ENCODE data around the gene COG6. TPM values are rescaled to one million over a fixed set of nuclear protein-coding genes. Genes with fewer than 3 reads are reported as not detected.

COG6 gene
- total and polyA plus RNA-seq, 11 donors: 6.3 to 52.7 (median 26.8) TPM

DNA sequence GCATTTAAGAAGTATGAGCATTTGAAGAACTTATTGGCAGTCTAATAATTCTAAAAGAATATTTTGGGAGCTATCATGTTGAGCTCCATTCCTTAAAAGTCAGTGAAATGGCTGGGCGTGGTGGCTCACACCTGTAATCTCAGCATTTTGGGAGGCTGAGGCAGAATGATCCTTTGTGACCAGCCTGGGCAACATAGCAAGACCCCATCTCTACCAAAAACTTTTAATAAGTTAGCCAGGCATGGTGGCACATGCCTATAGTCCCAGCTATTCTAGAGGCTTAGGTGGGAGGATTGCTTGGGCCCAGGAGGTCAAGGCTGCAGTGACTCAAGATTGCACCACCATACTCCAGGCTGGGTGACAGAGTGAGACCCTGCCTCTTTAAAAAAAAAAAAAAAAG lies 8.0 kb downstream of the COG6 start:
- peaks cover 0 to 72% (median 58%) of the 10 kb centered on the region in 9 donors for H3K36me3 ChIP-seq
- no peaks in the 10 kb centered on the region for H3K9me3 ChIP-seq
- intact Hi-C loops (cut with DNase I): no loop called here
- ATAC-seq (no peak), DNase-seq (no peak)
- no peak overlapping the region for H3K4me3 ChIP-seq
- H3K4me1 ChIP-seq: peaks cover 0 to 5% (median 0%) of the 10 kb centered on the region in 12 donors
- H3K27ac ChIP-seq: no peak overlapping the region
- H3K27me3 ChIP-seq: no peaks in the 10 kb centered on the region
- WGBS, 4 donors: 89 to 98% (median 94%) methylated on average over 1 of the region's 1 CpG
- TF ChIP-seq, protein P1, sequence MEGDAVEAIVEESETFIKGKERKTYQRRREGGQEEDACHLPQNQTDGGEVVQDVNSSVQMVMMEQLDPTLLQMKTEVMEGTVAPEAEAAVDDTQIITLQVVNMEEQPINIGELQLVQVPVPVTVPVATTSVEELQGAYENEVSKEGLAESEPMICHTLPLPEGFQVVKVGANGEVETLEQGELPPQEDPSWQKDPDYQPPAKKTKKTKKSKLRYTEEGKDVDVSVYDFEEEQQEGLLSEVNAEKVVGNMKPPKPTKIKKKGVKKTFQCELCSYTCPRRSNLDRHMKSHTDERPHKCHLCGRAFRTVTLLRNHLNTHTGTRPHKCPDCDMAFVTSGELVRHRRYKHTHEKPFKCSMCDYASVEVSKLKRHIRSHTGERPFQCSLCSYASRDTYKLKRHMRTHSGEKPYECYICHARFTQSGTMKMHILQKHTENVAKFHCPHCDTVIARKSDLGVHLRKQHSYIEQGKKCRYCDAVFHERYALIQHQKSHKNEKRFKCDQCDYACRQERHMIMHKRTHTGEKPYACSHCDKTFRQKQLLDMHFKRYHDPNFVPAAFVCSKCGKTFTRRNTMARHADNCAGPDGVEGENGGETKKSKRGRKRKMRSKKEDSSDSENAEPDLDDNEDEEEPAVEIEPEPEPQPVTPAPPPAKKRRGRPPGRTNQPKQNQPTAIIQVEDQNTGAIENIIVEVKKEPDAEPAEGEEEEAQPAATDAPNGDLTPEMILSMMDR (IDR thresholded peaks at IDR 0.05): no peak
- no peak for TF ChIP-seq POLR2A (IDR thresholded peaks at IDR 0.05)

DNA sequence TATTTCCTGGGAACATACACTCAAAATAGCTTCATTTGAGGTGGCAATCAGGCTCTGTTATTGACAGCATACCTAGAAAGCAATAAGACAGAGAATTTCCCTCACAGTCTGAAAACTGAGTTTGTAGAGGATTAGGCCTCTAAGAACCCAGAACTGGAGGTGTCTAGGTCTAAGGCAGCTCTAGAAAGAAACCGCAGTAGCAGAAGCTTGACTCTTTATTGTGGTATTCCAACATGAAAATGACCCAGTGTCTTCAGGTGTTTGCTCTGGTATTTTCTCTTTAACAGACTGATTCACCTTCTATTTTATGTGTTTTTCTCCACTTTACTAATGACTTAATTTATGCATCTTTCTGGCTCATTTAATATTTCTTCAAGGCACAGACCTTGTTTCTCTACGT lies 8.5 kb downstream of the COG6 start:
- H3K4me3 ChIP-seq: no peak overlapping the region
- DNase-seq: no peak
- WGBS, 4 donors: 48 to 97% (median 59%) methylated on average over 2 of the region's 2 CpGs
- peaks cover 0 to 3% (median 0%) of the 10 kb centered on the region in 12 donors for H3K4me1 ChIP-seq
- H3K9me3 ChIP-seq: no peaks in the 10 kb centered on the region
- TF ChIP-seq, protein P1 (IDR thresholded peaks at IDR 0.05): no peak
- no peak for TF ChIP-seq POLR2A (IDR thresholded peaks at IDR 0.05)
- H3K27me3 ChIP-seq: no peaks in the 10 kb centered on the region
- ATAC-seq: no peak
- intact Hi-C loops (cut with DNase I): no loop called here
- no peak overlapping the region for H3K27ac ChIP-seq
- peaks cover 0 to 72% (median 58%) of the 10 kb centered on the region in 9 donors for H3K36me3 ChIP-seq

DNA sequence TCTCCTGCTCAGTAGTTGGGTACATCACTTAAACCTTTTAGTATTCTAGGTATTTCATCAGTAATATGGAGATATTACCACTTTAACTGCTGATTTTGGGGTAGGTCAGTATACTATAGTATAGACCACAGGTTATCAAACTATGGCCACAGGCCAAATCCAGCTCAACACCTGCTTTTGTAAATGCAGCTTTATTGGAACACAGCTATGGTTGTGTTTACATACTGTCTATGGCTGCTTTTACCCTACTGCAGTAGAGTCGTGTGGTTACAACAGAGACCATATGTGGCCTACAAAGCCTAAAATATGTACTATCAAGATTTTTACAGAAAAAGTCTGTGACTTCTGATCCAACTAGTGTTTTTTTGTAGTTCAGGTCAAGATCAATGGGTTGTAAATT lies 10.3 kb downstream of the COG6 start:
- peaks cover 0 to 58% (median 42%) of the 10 kb centered on the region in 9 donors for H3K36me3 ChIP-seq
- no peak for DNase-seq
- H3K4me3 ChIP-seq: no peak overlapping the region
- intact Hi-C loops (cut with DNase I): no loop called here
- H3K4me1 ChIP-seq: peaks cover 0 to 21% (median 5%) of the 10 kb centered on the region in 12 donors
- ATAC-seq: no peak
- 91 to 100% (median 98%) methylated on average over 1 of the region's 1 CpG for WGBS, 4 donors
- H3K27ac ChIP-seq: no peak overlapping the region
- H3K9me3 ChIP-seq: no peaks in the 10 kb centered on the region
- H3K27me3 ChIP-seq: no peaks in the 10 kb centered on the region
- TF ChIP-seq, protein P1 (IDR thresholded peaks at IDR 0.05): no peak
- no peak for TF ChIP-seq POLR2A (IDR thresholded peaks at IDR 0.05)

DNA sequence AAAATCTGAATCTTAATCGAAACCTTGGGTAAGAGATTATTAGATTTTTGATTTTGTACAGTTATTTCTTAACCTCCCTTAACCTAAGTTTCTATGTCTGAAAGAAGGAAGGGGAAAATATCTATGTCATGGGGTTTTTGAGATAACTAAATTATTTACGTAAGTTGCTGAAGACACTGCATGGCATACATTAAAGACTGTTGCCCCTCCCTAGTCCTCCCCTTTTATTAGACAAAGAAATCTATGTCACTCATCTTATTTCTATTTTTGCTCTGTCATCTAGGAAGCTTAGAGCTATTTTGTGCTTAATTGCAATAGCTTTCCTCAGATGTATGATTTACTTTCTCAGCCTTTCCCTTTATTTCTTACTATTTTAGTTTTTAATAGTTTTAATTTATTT lies 15.0 kb downstream of the COG6 start:
- intact Hi-C loops (cut with DNase I): loop anchor here in 3 of 10 donors (10.0 kb wide), 2 partner anchors 616 to 626 kb away; no protein-coding TSS in a partner anchor
- no peak overlapping the region for H3K4me3 ChIP-seq
- H3K9me3 ChIP-seq: peaks cover 0 to 5% (median 0%) of the 10 kb centered on the region in 12 donors
- DNase-seq (no peak), ATAC-seq (no peak)
- no peaks in the 10 kb centered on the region for H3K27me3 ChIP-seq
- WGBS, 4 donors: 74 to 85% (median 80%) methylated on average over 2 of the region's 2 CpGs
- no peak overlapping the region for H3K27ac ChIP-seq
- peaks cover 0 to 22% (median 11%) of the 10 kb centered on the region in 9 donors for H3K36me3 ChIP-seq
- TF ChIP-seq, protein P1 (IDR thresholded peaks at IDR 0.05): no peak
- TF ChIP-seq POLR2A (IDR thresholded peaks at IDR 0.05): no peak
- H3K4me1 ChIP-seq: peaks cover 0 to 22% (median 6%) of the 10 kb centered on the region in 12 donors
